MCF 10A (cell line): ENCODE results near the gene SYNGR2. TPM values are rescaled to one million over a fixed set of nuclear protein-coding genes. Genes with fewer than 3 reads are reported as not detected.
A peak's percentile ranks its signal among the peaks of the same experiment; 100 is the strongest.

Source experiments
- BruUV-seq: library from RNA; stranded (reverse); fragments of 400-500 nt; replicated peaks from 2 replicates; lab custom pipeline; 2021; lab: Mats Ljungman, UMichigan
- CTCF ChIA-PET: fragments of 300-600 bp; sonication (Branson Sonifier 250); formaldehyde crosslinking; extraction: SDS; loops from one replicate; lab custom pipeline; 2021; ENCODE audit warnings: antibody characterized with exemption, inconsistent platforms; lab: Yijun Ruan, JAX
- POLR2A ChIA-PET: fragments of 300-600, 350-650 bp; sonication (Branson Sonifier 250); formaldehyde crosslinking; extraction: SDS; loops from one replicate; lab custom pipeline; 2020; ENCODE audit warnings: antibody characterized with exemption, inconsistent platforms; lab: Yijun Ruan, JAX
- DNase-seq: peaks from one replicate; pipeline ENCODE4 v3.0.0-alpha.2; 2018; ENCODE audit not compliant: unreplicated experiment
- H3K27ac Mint-ChIP-seq: one replicate; pipeline ENCODE4 v1.8.0; 2022; ENCODE audit warnings: mild to moderate bottlenecking, low read depth, mixed read lengths; ENCODE audit not compliant: unreplicated experiment
- H3K27me3 Mint-ChIP-seq: one replicate; pipeline ENCODE4 v1.8.0; 2022; ENCODE audit warnings: mixed read lengths; ENCODE audit not compliant: insufficient read depth, unreplicated experiment
- H3K36me3 Mint-ChIP-seq: one replicate; pipeline ENCODE4 v1.8.0; 2022; ENCODE audit warnings: mild to moderate bottlenecking, moderate library complexity, mixed read lengths; ENCODE audit not compliant: insufficient read depth, unreplicated experiment
- H3K4me1 Mint-ChIP-seq: one replicate; pipeline ENCODE4 v1.8.0; 2022; ENCODE audit warnings: mixed read lengths; ENCODE audit not compliant: insufficient read depth, unreplicated experiment
- H3K4me3 Mint-ChIP-seq: one replicate; pipeline ENCODE4 v1.8.0; 2022; ENCODE audit warnings: mild to moderate bottlenecking, moderate library complexity, mixed read lengths; ENCODE audit not compliant: unreplicated experiment
- H3K9me3 Mint-ChIP-seq: one replicate; pipeline ENCODE4 v1.8.0; 2022; ENCODE audit warnings: mixed read lengths; ENCODE audit not compliant: unreplicated experiment
- intact Hi-C: fragments of 100-400 bp; cut with micrococcal nuclease; formaldehyde crosslinking; loops from 2 replicates; pipeline ENCODE4 v1.14.1; 2022
- total RNA-seq: library from RNA; stranded (reverse); gene quantifications from 2 replicates; pipeline ENCODE4 v1.2.3, GENCODE V29; 2022
- TF ChIP-seq, protein P1 (sequence below): fragments of 200-600 bp; IDR thresholded peaks from one replicate; pipeline ENCODE4 v1.8.0; 2022; ENCODE audit warnings: antibody characterized with exemption, mild to moderate bottlenecking; ENCODE audit not compliant: unreplicated experiment

SYNGR2 gene
- total RNA-seq, 1 experiment from 2014 or later: 52.2 TPM

DNA sequence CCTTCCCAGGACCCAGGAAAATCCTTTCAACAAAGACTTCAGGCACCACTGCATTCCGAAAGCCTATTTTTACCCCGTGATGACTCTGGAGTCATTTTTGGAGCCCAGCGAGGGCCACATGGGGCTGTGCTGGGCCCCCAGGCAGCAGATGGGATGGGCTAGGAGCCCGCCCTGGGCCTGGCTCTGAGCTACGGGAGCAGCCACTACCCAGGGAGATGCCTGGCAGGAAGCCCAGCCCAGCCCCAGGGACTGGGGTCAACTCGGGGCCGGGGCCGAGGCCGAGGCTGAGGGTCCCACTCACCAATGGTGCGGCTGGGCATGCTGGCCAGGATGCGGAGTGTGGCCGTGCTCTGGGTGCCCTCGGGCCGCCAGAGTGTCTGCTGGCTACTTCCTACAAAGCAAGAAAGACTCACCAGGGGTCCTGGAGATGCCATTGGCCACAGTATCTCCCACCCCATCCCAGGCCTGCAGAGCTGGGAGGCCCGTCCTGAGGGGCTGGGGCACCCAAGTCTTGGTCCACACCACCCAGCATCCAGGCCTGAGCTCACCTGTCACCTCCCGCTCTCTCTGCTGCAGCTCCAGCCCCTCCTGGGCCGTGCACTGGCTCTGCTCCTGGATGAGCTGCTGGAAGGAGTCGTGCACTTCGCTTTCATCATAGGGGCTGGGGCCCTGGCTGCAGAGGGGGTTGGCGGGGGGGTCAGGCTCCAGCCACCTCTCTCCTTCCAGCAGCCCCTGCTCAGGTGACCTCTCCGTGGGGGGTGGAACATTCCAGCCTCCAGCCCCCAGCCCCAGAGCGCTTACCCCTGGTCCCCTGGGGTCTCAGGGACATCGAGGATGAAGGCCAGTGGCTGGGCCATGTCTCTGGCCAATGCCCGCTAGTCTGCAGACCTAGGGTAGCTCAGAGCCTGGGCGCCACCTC is 42.1 kb upstream of the SYNGR2 start:
- POLR2A ChIA-PET: interaction anchor here (3.0 kb wide), 1 partner anchor 16 kb away, joined by 14 read pairs; no protein-coding TSS in a partner anchor
- Mint-ChIP-seq H3K9me3 (no peaks in the 10 kb centered on the region), H3K27ac (no peak overlapping the region), H3K4me1 (no peaks in the 10 kb centered on the region), H3K4me3 (no peak overlapping the region), H3K27me3 (no peaks in the 10 kb centered on the region), H3K36me3 (peaks cover 11% of the 10 kb centered on the region)
- no peak for DNase-seq
- intact Hi-C loops: no loop called here
- BruUV-seq: no TSS peak
- CTCF ChIA-PET: interaction anchor here (0.5 to 2.2 kb wide), 5 partner anchors 9 to 225 kb away, joined by 3 to 9 read pairs (median 4); no protein-coding TSS in a partner anchor
- TF ChIP-seq, protein P1, sequence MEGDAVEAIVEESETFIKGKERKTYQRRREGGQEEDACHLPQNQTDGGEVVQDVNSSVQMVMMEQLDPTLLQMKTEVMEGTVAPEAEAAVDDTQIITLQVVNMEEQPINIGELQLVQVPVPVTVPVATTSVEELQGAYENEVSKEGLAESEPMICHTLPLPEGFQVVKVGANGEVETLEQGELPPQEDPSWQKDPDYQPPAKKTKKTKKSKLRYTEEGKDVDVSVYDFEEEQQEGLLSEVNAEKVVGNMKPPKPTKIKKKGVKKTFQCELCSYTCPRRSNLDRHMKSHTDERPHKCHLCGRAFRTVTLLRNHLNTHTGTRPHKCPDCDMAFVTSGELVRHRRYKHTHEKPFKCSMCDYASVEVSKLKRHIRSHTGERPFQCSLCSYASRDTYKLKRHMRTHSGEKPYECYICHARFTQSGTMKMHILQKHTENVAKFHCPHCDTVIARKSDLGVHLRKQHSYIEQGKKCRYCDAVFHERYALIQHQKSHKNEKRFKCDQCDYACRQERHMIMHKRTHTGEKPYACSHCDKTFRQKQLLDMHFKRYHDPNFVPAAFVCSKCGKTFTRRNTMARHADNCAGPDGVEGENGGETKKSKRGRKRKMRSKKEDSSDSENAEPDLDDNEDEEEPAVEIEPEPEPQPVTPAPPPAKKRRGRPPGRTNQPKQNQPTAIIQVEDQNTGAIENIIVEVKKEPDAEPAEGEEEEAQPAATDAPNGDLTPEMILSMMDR: no peak

- no peak overlapping the region for H3K4me3 Mint-ChIP-seq
- H3K27me3 Mint-ChIP-seq: no peaks in the 10 kb centered on the region
- no peak overlapping the region for H3K27ac Mint-ChIP-seq
- no TSS peak for BruUV-seq
- TF ChIP-seq, protein P1: no peak
- H3K9me3 Mint-ChIP-seq: no peaks in the 10 kb centered on the region
- no peaks in the 10 kb centered on the region for H3K4me1 Mint-ChIP-seq
- POLR2A ChIA-PET: interaction anchor here (1.8 to 3.0 kb wide), 2 partner anchors 15 to 42 kb away, joined by 7 to 14 read pairs; no protein-coding TSS in a partner anchor
- DNase-seq: no peak
- intact Hi-C loops: no loop called here
- H3K36me3 Mint-ChIP-seq: peaks cover 11% of the 10 kb centered on the region
- CTCF ChIA-PET: interaction anchor here (0.6 to 2.2 kb wide), 3 partner anchors 11 to 224 kb away, joined by 4 to 9 read pairs (median 7); no protein-coding TSS in a partner anchor
Measured at GRCh38 chr17:78126895-78127238, 41.5 kb upstream of the SYNGR2 start.

- ChIA-PET POLR2A (interaction anchor here (0.7 to 3.0 kb wide), 7 partner anchors 12 to 188 kb away, joined by 3 to 14 read pairs (median 4); partner anchors contain the start of genes AFMID and TK1), CTCF (interaction anchor here (0.6 to 2.2 kb wide), 8 partner anchors 11 to 223 kb away, joined by 3 to 9 read pairs (median 5); no protein-coding TSS in a partner anchor)
- TF ChIP-seq, protein P1: no peak
- Mint-ChIP-seq H3K9me3 (no peaks in the 10 kb centered on the region), H3K27me3 (no peaks in the 10 kb centered on the region), H3K36me3 (peaks cover 11% of the 10 kb centered on the region), H3K27ac (no peak overlapping the region), H3K4me1 (no peaks in the 10 kb centered on the region), H3K4me3 (peak overlapping the region; percentile 77)
- intact Hi-C loops: no loop called here
- no TSS peak for BruUV-seq
- no peak for DNase-seq
Measured at GRCh38 chr17:78127239-78127887, 41.0 kb upstream of the SYNGR2 start.
